Astrocyte (in vitro differentiated cells and primary cell): ENCODE results near the gene LYL1.

Source experiments
- EZH2 ChIP-seq: IDR thresholded peaks from 2 replicates; pipeline ENCODE4 v1.6.1; 2012; ENCODE audit warnings: mild to moderate bottlenecking, low read length, inconsistent platforms; ENCODE audit not compliant: insufficient read depth
- TF ChIP-seq, protein P1 (sequence below): IDR thresholded peaks from 2 replicates; pipeline ENCODE4 v1.5.1; 2011; ENCODE audit warnings: low read depth, mild to moderate bottlenecking, inconsistent platforms, low read length, moderate library complexity; ENCODE audit not compliant: insufficient read depth

DNA sequence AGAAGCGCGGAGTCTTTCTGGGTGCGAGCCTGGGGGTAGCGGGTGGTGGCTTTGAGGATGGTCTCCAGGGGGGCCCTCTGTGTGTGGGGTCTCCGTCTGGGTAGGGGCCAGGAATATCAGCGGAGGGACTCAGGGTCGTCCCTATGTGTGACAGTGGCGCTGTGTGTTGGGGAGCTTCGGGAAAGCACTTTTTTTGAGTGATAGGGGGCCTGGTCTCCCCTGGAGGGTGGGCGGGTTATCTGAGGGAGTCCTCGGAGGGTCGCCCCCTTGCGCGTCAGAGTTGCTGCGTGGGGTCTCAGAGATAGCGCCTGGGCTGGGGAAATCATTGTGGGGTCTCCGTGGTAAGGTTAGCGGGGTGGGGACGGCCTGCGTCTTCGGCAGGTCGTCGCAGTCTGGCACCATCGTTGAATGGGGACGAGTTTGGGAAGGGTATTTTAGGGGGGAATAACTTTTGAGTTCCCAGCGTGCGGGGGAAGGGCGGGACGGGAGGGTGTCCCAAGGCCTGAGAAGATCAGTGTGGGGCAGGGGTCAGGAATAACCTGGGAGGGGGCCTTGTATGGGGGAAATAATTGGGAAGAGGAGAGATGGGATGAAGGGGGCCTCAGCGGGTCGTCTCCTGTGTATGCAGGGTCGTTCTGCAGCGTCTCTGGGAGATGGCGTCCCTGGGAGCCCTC is 48.4 kb upstream of the LYL1 start:
- TF ChIP-seq, protein P1, sequence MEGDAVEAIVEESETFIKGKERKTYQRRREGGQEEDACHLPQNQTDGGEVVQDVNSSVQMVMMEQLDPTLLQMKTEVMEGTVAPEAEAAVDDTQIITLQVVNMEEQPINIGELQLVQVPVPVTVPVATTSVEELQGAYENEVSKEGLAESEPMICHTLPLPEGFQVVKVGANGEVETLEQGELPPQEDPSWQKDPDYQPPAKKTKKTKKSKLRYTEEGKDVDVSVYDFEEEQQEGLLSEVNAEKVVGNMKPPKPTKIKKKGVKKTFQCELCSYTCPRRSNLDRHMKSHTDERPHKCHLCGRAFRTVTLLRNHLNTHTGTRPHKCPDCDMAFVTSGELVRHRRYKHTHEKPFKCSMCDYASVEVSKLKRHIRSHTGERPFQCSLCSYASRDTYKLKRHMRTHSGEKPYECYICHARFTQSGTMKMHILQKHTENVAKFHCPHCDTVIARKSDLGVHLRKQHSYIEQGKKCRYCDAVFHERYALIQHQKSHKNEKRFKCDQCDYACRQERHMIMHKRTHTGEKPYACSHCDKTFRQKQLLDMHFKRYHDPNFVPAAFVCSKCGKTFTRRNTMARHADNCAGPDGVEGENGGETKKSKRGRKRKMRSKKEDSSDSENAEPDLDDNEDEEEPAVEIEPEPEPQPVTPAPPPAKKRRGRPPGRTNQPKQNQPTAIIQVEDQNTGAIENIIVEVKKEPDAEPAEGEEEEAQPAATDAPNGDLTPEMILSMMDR, result no peak
- TF ChIP-seq EZH2, result no peak
